ENCODE measurements around the gene FOXP2.

- TF ChIP-seq CTCF (conservative IDR thresholded peaks at IDR 0.05; ENCODE audit: low read length) (no peak), EZH2phosphoT487 (IDR thresholded peaks at IDR 0.05; ENCODE audit: borderline replicate concordance, low read depth, low read length) (no peak)
These were observed 74.1 kb downstream of the FOXP2 start for GRCh38 chr7:114488696-114489095.

Data from OCI-LY7 (cell line).